Measurements from ENCODE around the gene LRRC23.

GRCh38 chr12:6860116-6860515 is 44.5 kb upstream of the LRRC23 start:
- TF ChIP-seq TEAD4 (IDR thresholded peaks at IDR 0.05) (no peak), REST (IDR thresholded peaks at IDR 0.05; ENCODE audit: low read depth) (no peak), EP300 (IDR thresholded peaks at IDR 0.05; ENCODE audit: borderline replicate concordance) (no peak), TAF1 (IDR thresholded peaks at IDR 0.05; ENCODE audit: low read depth) (no peak), RAD21 (IDR thresholded peaks at IDR 0.05; ENCODE audit: low read depth) (no peak), YY1 (IDR thresholded peaks at IDR 0.05; ENCODE audit: low read depth) (no peak), CEBPB (IDR thresholded peaks at IDR 0.05) (no peak), MAX (IDR thresholded peaks at IDR 0.05) (no peak), TCF12 (IDR thresholded peaks at IDR 0.05; ENCODE audit: low read depth) (no peak), CREB1 (IDR thresholded peaks at IDR 0.05; ENCODE audit: low read depth) (no peak), ZBTB7A (IDR thresholded peaks at IDR 0.05; ENCODE audit: low read depth) (no peak)
